Prostate gland (tissue), 2 donors: ENCODE measurements around the gene S100A5. TPM values are rescaled to one million over a fixed set of nuclear protein-coding genes. Genes with fewer than 3 reads are reported as not detected.

ENCODE experiments used
- DNase-seq: peaks from one replicate; pipeline ENCODE4 v3.0.0-alpha.2; 2019; ENCODE audit warnings: low spot score
- H3K27ac ChIP-seq, 2 donors: fragments of 200-600 bp; sonication (generic); 2 replicates each; pipeline ENCODE4 v1.5.1; 2017 to 2019
- H3K27me3 ChIP-seq: fragments of 200-600 bp; sonication (generic); replicated peaks from 2 replicates; pipeline ENCODE4 v1.5.1; 2019; ENCODE audit not compliant: insufficient read depth
- H3K36me3 ChIP-seq, 2 donors: fragments of 200-600 bp; sonication (generic); 1 replicate in 1 of 2; 2 replicates in 1 of 2; pipeline versions ENCODE4 v1.5.1 to v1.8.1; 2017 to 2019
- H3K4me1 ChIP-seq: fragments of 200-600 bp; sonication (generic); replicated peaks from 2 replicates; pipeline ENCODE4 v1.5.1; 2019
- H3K4me3 ChIP-seq, 2 donors: fragments of 200-600 bp; sonication (generic); 2 replicates each; pipeline ENCODE4 v1.5.1; 2017 to 2019
- H3K9me3 ChIP-seq: fragments of 200-600 bp; sonication (generic); 2 replicates; pipeline ENCODE4 v1.5.1; 2017
- POLR2A ChIP-seq: fragments of 450-650 bp; IDR thresholded peaks from one replicate; pipeline ENCODE4 v1.6.1; 2016; ENCODE audit warnings: antibody characterized with exemption, mild to moderate bottlenecking
- POLR2AphosphoS5 ChIP-seq: sonication (generic); formaldehyde crosslinking; IDR thresholded peaks from one replicate; pipeline ENCODE4 v1.6.1; 2017; ENCODE audit warnings: antibody characterized with exemption
- WGBS: methylation state at CpG from one replicate; pipeline ENCODE4 v1.1.5; 2018; 5-methylcytosine and 5-hydroxymethylcytosine counted together
- intact Hi-C: fragments of 100-400 bp; cut with DNase I; formaldehyde crosslinking; loops from one replicate; pipeline ENCODE4 v1.14.2; 2022
- total RNA-seq, 2 donors: library from RNA; depleted of rRNA; stranded (reverse); fragments of >200 nt; gene quantifications; one replicate each; pipeline ENCODE4 v1.1.0, GENCODE V29; 2016
- TF ChIP-seq, protein P1 (sequence below), 4 experiments: fragments of 200-600 bp in 2 of 4; fragments of 450-650 bp in 2 of 4; sonication (generic) in 2 of 4; IDR thresholded peaks; 1 replicate in 3 of 4; 2 replicates in 1 of 4; pipeline ENCODE4 v1.5.1; 2016 to 2019; ENCODE audit warnings: antibody characterized with exemption in 4 of 4, mild to moderate bottlenecking in 2 of 4, moderate library complexity in 2 of 4

Gene S100A5
- total RNA-seq, 2 donors from 2014 or later = not detected

- no peaks in the 10 kb centered on the region for H3K9me3 ChIP-seq
- no peaks in the 10 kb centered on the region for H3K27me3 ChIP-seq
- no peak for DNase-seq
- TF ChIP-seq POLR2AphosphoS5 = no peak
- TF ChIP-seq, protein P1, sequence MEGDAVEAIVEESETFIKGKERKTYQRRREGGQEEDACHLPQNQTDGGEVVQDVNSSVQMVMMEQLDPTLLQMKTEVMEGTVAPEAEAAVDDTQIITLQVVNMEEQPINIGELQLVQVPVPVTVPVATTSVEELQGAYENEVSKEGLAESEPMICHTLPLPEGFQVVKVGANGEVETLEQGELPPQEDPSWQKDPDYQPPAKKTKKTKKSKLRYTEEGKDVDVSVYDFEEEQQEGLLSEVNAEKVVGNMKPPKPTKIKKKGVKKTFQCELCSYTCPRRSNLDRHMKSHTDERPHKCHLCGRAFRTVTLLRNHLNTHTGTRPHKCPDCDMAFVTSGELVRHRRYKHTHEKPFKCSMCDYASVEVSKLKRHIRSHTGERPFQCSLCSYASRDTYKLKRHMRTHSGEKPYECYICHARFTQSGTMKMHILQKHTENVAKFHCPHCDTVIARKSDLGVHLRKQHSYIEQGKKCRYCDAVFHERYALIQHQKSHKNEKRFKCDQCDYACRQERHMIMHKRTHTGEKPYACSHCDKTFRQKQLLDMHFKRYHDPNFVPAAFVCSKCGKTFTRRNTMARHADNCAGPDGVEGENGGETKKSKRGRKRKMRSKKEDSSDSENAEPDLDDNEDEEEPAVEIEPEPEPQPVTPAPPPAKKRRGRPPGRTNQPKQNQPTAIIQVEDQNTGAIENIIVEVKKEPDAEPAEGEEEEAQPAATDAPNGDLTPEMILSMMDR (IDR thresholded peaks at IDR 0.05) = no peak
- no peak for TF ChIP-seq POLR2A
- no peak overlapping the region for H3K4me3 ChIP-seq
- no peaks in the 10 kb centered on the region for H3K4me1 ChIP-seq
- H3K27ac ChIP-seq = no peak overlapping the region
- intact Hi-C loops = loop anchor here (10.0 kb wide), 1 partner anchor 232 kb away; no protein-coding TSS in a partner anchor
- H3K36me3 ChIP-seq = no peaks in the 10 kb centered on the region
- 66% methylated on average over 3 of the region's 3 CpGs for WGBS
Observed at GRCh38 chr1:153513023-153513422, 27.7 kb downstream of the S100A5 start.

GRCh38 chr1:153510984-153511410, 29.7 kb downstream of the S100A5 start:
- no peaks in the 10 kb centered on the region for H3K27me3 ChIP-seq
- TF ChIP-seq, protein P1 (IDR thresholded peaks at IDR 0.05) = peak; percentile 62 to 94 (median 80)
- TF ChIP-seq POLR2AphosphoS5 = peak; percentile 42
- no peak for TF ChIP-seq POLR2A
- peak; percentile 72 for DNase-seq
- no peak overlapping the region for H3K27ac ChIP-seq
- 3% methylated on average over 7 of the region's 7 CpGs for WGBS
- H3K4me1 ChIP-seq = no peaks in the 10 kb centered on the region
- H3K4me3 ChIP-seq = no peak overlapping the region
- H3K36me3 ChIP-seq = no peaks in the 10 kb centered on the region
- no peaks in the 10 kb centered on the region for H3K9me3 ChIP-seq
- intact Hi-C loops = loop anchor here (1.0 to 10.0 kb wide), 3 partner anchors 22 to 234 kb away; no protein-coding TSS in a partner anchor

GRCh38 chr1:153509729-153510354, 30.9 kb downstream of the S100A5 start:
- no peaks in the 10 kb centered on the region for H3K27me3 ChIP-seq
- H3K4me1 ChIP-seq = no peaks in the 10 kb centered on the region
- 77% methylated on average over 4 of the region's 4 CpGs for WGBS
- TF ChIP-seq POLR2A = no peak
- TF ChIP-seq, protein P1 (IDR thresholded peaks at IDR 0.05) = peak in 2 of 4 experiments; percentile 27 to 54
- no peak for TF ChIP-seq POLR2AphosphoS5
- no peak overlapping the region for H3K4me3 ChIP-seq
- H3K36me3 ChIP-seq = no peaks in the 10 kb centered on the region
- H3K9me3 ChIP-seq = no peaks in the 10 kb centered on the region
- DNase-seq = no peak
- intact Hi-C loops = loop anchor here (2.0 to 10.0 kb wide), 2 partner anchors 23 to 235 kb away; no protein-coding TSS in a partner anchor
- H3K27ac ChIP-seq = no peak overlapping the region

- H3K9me3 ChIP-seq = no peaks in the 10 kb centered on the region
- no peaks in the 10 kb centered on the region for H3K4me1 ChIP-seq
- DNase-seq = no peak
- no peak overlapping the region for H3K27ac ChIP-seq
- intact Hi-C loops = no loop called here
- no peak overlapping the region for H3K4me3 ChIP-seq
- no peaks in the 10 kb centered on the region for H3K27me3 ChIP-seq
- TF ChIP-seq, protein P1 (IDR thresholded peaks at IDR 0.05) = no peak
- TF ChIP-seq POLR2AphosphoS5 = no peak
- TF ChIP-seq POLR2A = no peak
- 92% methylated on average over 3 of the region's 3 CpGs for WGBS
- no peaks in the 10 kb centered on the region for H3K36me3 ChIP-seq
Observed at GRCh38 chr1:153509036-153509435, 31.7 kb downstream of the S100A5 start.
